GM12875 (cell line): ENCODE measurements around the gene FMNL3.

Source experiments
- H3K4me3 ChIP-seq: one replicate; pipeline ENCODE4 v1.5.1; 2011; ENCODE audit warnings: low read depth, low read length, control low read depth
- CTCF ChIP-seq: IDR thresholded peaks from 2 replicates; pipeline ENCODE4 v1.5.1; 2011; ENCODE audit warnings: low read depth, mild to moderate bottlenecking, control low read depth, inconsistent platforms, low read length, moderate library complexity, borderline replicate concordance; ENCODE audit not compliant: insufficient read depth

FMNL3 gene

DNA sequence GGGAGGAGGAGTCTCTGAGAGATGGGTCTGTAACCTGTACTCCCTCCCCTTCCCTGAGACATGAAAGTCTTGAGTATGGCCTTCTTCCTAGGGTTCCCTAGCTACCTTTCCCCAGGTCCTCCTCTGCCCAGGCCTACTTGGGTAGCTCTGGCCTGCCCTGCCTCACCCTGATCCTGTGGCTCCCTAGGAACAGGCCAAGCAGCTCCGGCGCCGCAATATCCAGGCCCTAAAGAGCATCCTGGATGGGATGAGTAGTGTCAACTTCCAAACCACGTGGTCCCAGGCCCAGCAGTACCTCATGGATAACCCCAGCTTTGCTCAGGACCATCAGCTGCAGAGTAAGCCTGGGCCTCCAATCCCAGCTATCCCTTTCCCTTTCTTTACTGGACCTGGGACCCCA lies 71.5 kb downstream of the FMNL3 start:
- TF ChIP-seq CTCF, result no peak
- H3K4me3 ChIP-seq, result no peak overlapping the region

- no peak for TF ChIP-seq CTCF
- H3K4me3 ChIP-seq, result no peak overlapping the region
Observed at GRCh38 chr12:49635036-49635435, 72.2 kb downstream of the FMNL3 start.

GRCh38 chr12:49633703-49634345 lies 73.4 kb downstream of the FMNL3 start:
- TF ChIP-seq CTCF, result no peak
- H3K4me3 ChIP-seq, result no peak overlapping the region

- no peak for TF ChIP-seq CTCF
- H3K4me3 ChIP-seq, result no peak overlapping the region
Observed at GRCh38 chr12:49632986-49633702, 74.1 kb downstream of the FMNL3 start.

DNA sequence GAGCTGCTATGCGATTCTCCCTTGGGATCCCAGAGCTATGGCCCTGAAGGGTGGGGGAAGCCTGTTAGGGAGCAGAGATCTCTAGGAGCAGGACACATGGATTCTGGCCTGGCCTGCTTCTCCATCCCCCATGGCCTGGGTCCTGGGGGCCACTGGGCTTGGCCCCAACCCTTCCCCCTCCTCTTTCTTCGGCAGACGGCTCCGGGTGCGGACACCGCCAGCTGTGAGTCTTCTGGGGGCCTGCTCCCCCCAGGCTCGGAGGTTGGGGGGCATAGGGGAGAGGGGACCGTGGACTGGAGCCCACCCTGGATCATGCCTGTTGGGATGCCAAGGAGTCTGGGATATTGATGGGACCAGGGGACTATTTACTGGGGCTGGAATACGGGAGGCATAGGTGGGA lies 74.8 kb downstream of the FMNL3 start:
- TF ChIP-seq CTCF, result no peak
- H3K4me3 ChIP-seq, result no peak overlapping the region

- TF ChIP-seq CTCF, result no peak
Observed at GRCh38 chr12:49631336-49631907, 75.8 kb downstream of the FMNL3 start.

More at GRCh38 chr12:49631336-49631907, 75.8 kb downstream of the FMNL3 start:
- H3K4me3 ChIP-seq, result no peak overlapping the region
